ENCODE data around the gene DMBX1.

DMBX1 gene

GRCh38 chr1:46489638-46490405 is at the start of gene DMBX1:
TSS of gene DMBX1 (plus strand) at chr1:46489836. CDS start at chr1:46507011, 17,175 bp downstream.
- DNase-seq: peak in 1 of 56 donors; percentile 9

- DNase-seq: no peak
Measured at GRCh38 chr1:46440478-46440877, 49.2 kb upstream of the DMBX1 start.

GRCh38 chr1:46442317-46443161 is 47.1 kb upstream of the DMBX1 start:
- peak in 41 of 56 donors; percentile 5 to 72 (median 33) for DNase-seq

- no peak for DNase-seq
Measured at GRCh38 chr1:46444466-46444865, 45.2 kb upstream of the DMBX1 start.

- DNase-seq: no peak
Measured at GRCh38 chr1:46445773-46446256, 43.8 kb upstream of the DMBX1 start.

GRCh38 chr1:46446646-46447498 is 42.8 kb upstream of the DMBX1 start:
- DNase-seq: peak in 50 of 56 donors; percentile 4 to 84 (median 38)

- DNase-seq: no peak
Measured at GRCh38 chr1:46447499-46448108, 42.0 kb upstream of the DMBX1 start.

GRCh38 chr1:46448109-46448911 is 41.3 kb upstream of the DMBX1 start:
- DNase-seq: no peak

- no peak for DNase-seq
Measured at GRCh38 chr1:46449223-46450159, 40.1 kb upstream of the DMBX1 start.

- no peak for DNase-seq
Measured at GRCh38 chr1:46450160-46450517, 39.5 kb upstream of the DMBX1 start.

- DNase-seq: peak in 1 of 56 donors; percentile 16
Measured at GRCh38 chr1:46451948-46452930, 37.4 kb upstream of the DMBX1 start.

GRCh38 chr1:46452931-46453325 is 36.7 kb upstream of the DMBX1 start:
- DNase-seq: no peak

- DNase-seq: no peak
Measured at GRCh38 chr1:46453449-46453848, 36.2 kb upstream of the DMBX1 start.

GRCh38 chr1:46455951-46456350 is 33.7 kb upstream of the DMBX1 start:
- no peak for DNase-seq

GRCh38 chr1:46456411-46456963 is 33.1 kb upstream of the DMBX1 start:
- peak in 4 of 56 donors; percentile 1 to 7 (median 4) for DNase-seq

GRCh38 chr1:46457178-46457577 is 32.5 kb upstream of the DMBX1 start:
- DNase-seq: no peak

GRCh38 chr1:46458190-46458589 is 31.4 kb upstream of the DMBX1 start:
- DNase-seq: no peak
